Psoas muscle (tissue), 8 donors: ENCODE measurements around the gene GALNT16. TPM values are rescaled to one million over a fixed set of nuclear protein-coding genes. Genes with fewer than 3 reads are reported as not detected.

ENCODE experiments used
- ATAC-seq, 4 donors: fragments of 200-7000 bp; cut with Tn5 transposase; one replicate each; pipeline ENCODE4 v1.9.1; 2020; ENCODE audit warnings: moderate library complexity in 3 of 4, mild to moderate bottlenecking in 2 of 4
- DNase-seq, 2 donors: peaks; one replicate each; pipeline ENCODE4 v3.0.0-alpha.2; 2020
- H3K27ac ChIP-seq: fragments of 200-600 bp; one replicate; pipeline ENCODE4 v1.8.0; 2022
- H3K27me3 ChIP-seq, 3 donors: fragments of 200-600 bp in 1 of 3; one replicate each; pipeline versions ENCODE4 v1.6.1 to v1.8.0; 2013 to 2022; ENCODE audit warnings: low read length in 2 of 3, mild to moderate bottlenecking in 2 of 3, moderate library complexity in 1 of 3; ENCODE audit not compliant: insufficient read depth in 3 of 3
- H3K36me3 ChIP-seq, 2 donors: fragments of 200-600 bp in 1 of 2; one replicate each; pipeline versions ENCODE4 v1.6.1 to v1.8.0; 2013 to 2022; ENCODE audit warnings: low read depth in 1 of 2, mild to moderate bottlenecking in 1 of 2, moderate library complexity in 1 of 2; ENCODE audit not compliant: insufficient read depth in 1 of 2
- H3K4me1 ChIP-seq: fragments of 200-600 bp; one replicate; pipeline ENCODE4 v1.8.0; 2022
- H3K4me3 ChIP-seq: fragments of 200-600 bp; one replicate; pipeline ENCODE4 v1.8.0; 2022; ENCODE audit warnings: mild to moderate bottlenecking
- H3K9me3 ChIP-seq: fragments of 200-600 bp; one replicate; pipeline ENCODE4 v1.8.0; 2022
- CTCF ChIP-seq: fragments of 200-600 bp; IDR thresholded peaks from one replicate; pipeline ENCODE4 v1.8.0; 2022; ENCODE audit warnings: antibody characterized with exemption
- WGBS, 3 donors: extraction: QIAGEN DNeasy Blood & Tissue Kit; methylation state at CpG; one replicate each; pipeline versions ENCODE4 v1.1.6 to v1.1.7; 2013; 5-methylcytosine and 5-hydroxymethylcytosine counted together
- intact Hi-C, 2 donors: fragments of 100-400 bp; cut with DNase I; formaldehyde crosslinking; loops; one replicate each; pipeline versions ENCODE4 v1.11.0 to v1.14.2; 2022
- polyA plus RNA-seq, 3 donors: library from polyadenylated mRNA; stranded (reverse); fragments of 200-250 nt; gene quantifications; one replicate each; pipeline ENCODE4 v1.2.3, GENCODE V29; 2013
- total RNA-seq, 4 donors: library from RNA; stranded (reverse); fragmentation: NEBNext Ultra II Directional in 2 of 4; extraction: Animal tissue kit (Norgen Biotek cat#: 25700) in 2 of 4; gene quantifications; one replicate each; pipeline versions ENCODE4 v1.2.1 to v1.2.4, GENCODE V29; 2021 to 2023
- donor health status: healthy with polysubstance abuse.
- donor health status: DM: no; HTN: no; CAD: no; lungs with moderate emphysema.
- donor health status: Bipolar disorder and iron deficiency.
- donor health status: healthy.
- donor health status: DM: yes; HTN: yes; CAD: no.
- donor health status: DM: no; HTN: no; CAD: no.
- donor health status: DM: no; HTN: no; CAD: no.
- donor health status: DM: yes; HTN: yes; CAD: no.

The GALNT16 gene
- total and polyA plus RNA-seq, 7 donors, result 0.83 to 2.6 (median 1.7) TPM

GRCh38 chr14:69328765-69329164, 68.8 kb downstream of the GALNT16 start:
- 88 to 92% (median 90%) methylated on average over 6 of the region's 6 CpGs for whole genome bisulfite sequencing, 3 donors
- no peak for ATAC-seq
- no peak for TF ChIP-seq CTCF
- intact Hi-C loops, result no loop called here
- Histone ChIP-seq H3K27ac (no peak overlapping the region), H3K27me3 (no peaks in the 10 kb centered on the region), H3K4me3 (no peak overlapping the region), H3K9me3 (no peaks in the 10 kb centered on the region), H3K36me3 (no peaks in the 10 kb centered on the region), H3K4me1 (no peaks in the 10 kb centered on the region)
- DNase-seq, result no peak

- Histone ChIP-seq H3K27ac (no peak overlapping the region), H3K4me3 (no peak overlapping the region), H3K36me3 (no peaks in the 10 kb centered on the region), H3K4me1 (no peaks in the 10 kb centered on the region), H3K9me3 (no peaks in the 10 kb centered on the region), H3K27me3 (no peaks in the 10 kb centered on the region)
- TF ChIP-seq CTCF, result no peak
- intact Hi-C loops, result no loop called here
- 79 to 91% (median 81%) methylated on average over 4 of the region's 4 CpGs for WGBS, 3 donors
- ATAC-seq, result no peak
- DNase-seq, result no peak
These were observed 71.2 kb downstream of the GALNT16 start for GRCh38 chr14:69331206-69331605.

- ATAC-seq (no peak), DNase-seq (no peak)
- 78 to 83% (median 81%) methylated on average over 13 of the region's 13 CpGs for WGBS, 3 donors
- H3K9me3 ChIP-seq, result no peaks in the 10 kb centered on the region
- TF ChIP-seq CTCF, result no peak
- intact Hi-C loops, result no loop called here
- no peak overlapping the region for H3K27ac ChIP-seq
- no peaks in the 10 kb centered on the region for H3K36me3 ChIP-seq
- H3K4me1 ChIP-seq, result no peaks in the 10 kb centered on the region
- no peaks in the 10 kb centered on the region for H3K27me3 ChIP-seq
- no peak overlapping the region for H3K4me3 ChIP-seq
These were observed 72.9 kb downstream of the GALNT16 start for GRCh38 chr14:69332782-69333395.

GRCh38 chr14:69333791-69334337, 73.9 kb downstream of the GALNT16 start:
- no peak overlapping the region for H3K4me3 ChIP-seq
- no peak for TF ChIP-seq CTCF
- H3K36me3 ChIP-seq, result no peaks in the 10 kb centered on the region
- no peak for DNase-seq
- no peak for ATAC-seq
- H3K9me3 ChIP-seq, result no peaks in the 10 kb centered on the region
- no peaks in the 10 kb centered on the region for H3K27me3 ChIP-seq
- intact Hi-C loops, result no loop called here
- H3K27ac ChIP-seq, result no peak overlapping the region
- WGBS, 3 donors, result 65 to 73% (median 70%) methylated on average over 4 of the region's 4 CpGs
- H3K4me1 ChIP-seq, result no peaks in the 10 kb centered on the region

GRCh38 chr14:69334576-69334975, 74.6 kb downstream of the GALNT16 start:
- intact Hi-C loops, result no loop called here

More at GRCh38 chr14:69334576-69334975, 74.6 kb downstream of the GALNT16 start:
- ATAC-seq, result no peak
- WGBS, 3 donors, result 82 to 93% (median 89%) methylated on average over 6 of the region's 6 CpGs
- TF ChIP-seq CTCF, result no peak
- no peaks in the 10 kb centered on the region for H3K27me3 ChIP-seq
- DNase-seq, result no peak
- H3K4me3 ChIP-seq, result no peak overlapping the region
- H3K36me3 ChIP-seq, result no peaks in the 10 kb centered on the region
- no peaks in the 10 kb centered on the region for H3K4me1 ChIP-seq
- H3K9me3 ChIP-seq, result no peaks in the 10 kb centered on the region
- H3K27ac ChIP-seq, result no peak overlapping the region
